ENCODE results near the gene TJP1. TPM values are rescaled to one million over a fixed set of nuclear protein-coding genes. Genes with fewer than 3 reads are reported as not detected.
"Not testable (repeated sequence)": the region's sequence is repeated elsewhere in the genome, so short reads cannot be mapped to it uniquely, and the experiment has no call there.

TJP1 gene
- total RNA-seq, 2 donors from 2014 or later: 86.9 to 110 TPM

GRCh38 chr15:29765234-29765841, 56.9 kb downstream of the TJP1 start:
- H3K4me1 ChIP-seq: peaks cover 0 to 35% of the 10 kb centered on the region in 2 donors
- H3K36me3 ChIP-seq: peaks cover 32% of the 10 kb centered on the region
- H3K27me3 ChIP-seq: no peaks in the 10 kb centered on the region
- no peak for TF ChIP-seq CTCF (IDR thresholded peaks at IDR 0.05)
- H3K9me3 ChIP-seq: no peaks in the 10 kb centered on the region
- H3K27ac ChIP-seq: no peak overlapping the region
- no peak for DNase-seq (ENCODE audit: low spot score)
- no peak overlapping the region for H3K4me3 ChIP-seq

- TF ChIP-seq CTCF (IDR thresholded peaks at IDR 0.05): no peak
Observed at GRCh38 chr15:29759596-29759995, 62.7 kb downstream of the TJP1 start.

GRCh38 chr15:29756358-29757267, 65.7 kb downstream of the TJP1 start:
- peaks cover 0 to 19% of the 10 kb centered on the region in 2 donors for H3K4me1 ChIP-seq
- peaks cover 30% of the 10 kb centered on the region for H3K36me3 ChIP-seq
- TF ChIP-seq CTCF (IDR thresholded peaks at IDR 0.05): no peak
- H3K4me3 ChIP-seq: no peak overlapping the region
- no peaks in the 10 kb centered on the region for H3K9me3 ChIP-seq
- no peaks in the 10 kb centered on the region for H3K27me3 ChIP-seq
- no peak overlapping the region for H3K27ac ChIP-seq
- no peak for DNase-seq (ENCODE audit: low spot score)

More at GRCh38 chr15:29759596-29759995, 62.7 kb downstream of the TJP1 start:
- Histone ChIP-seq H3K27ac (no peak overlapping the region), H3K4me1 (peaks cover 0 to 19% of the 10 kb centered on the region in 2 donors), H3K4me3 (no peak overlapping the region), H3K36me3 (peaks cover 28% of the 10 kb centered on the region), H3K9me3 (no peaks in the 10 kb centered on the region), H3K27me3 (no peaks in the 10 kb centered on the region)
- DNase-seq (ENCODE audit: low spot score): no peak

- H3K9me3 ChIP-seq; H3K27me3 ChIP-seq; DNase-seq (ENCODE audit: low spot score); H3K27ac ChIP-seq; H3K4me3 ChIP-seq: not testable (repeated sequence)
- peaks cover 0 to 28% of the 10 kb centered on the region in 2 donors for H3K4me1 ChIP-seq
- H3K36me3 ChIP-seq: peaks cover 10% of the 10 kb centered on the region
Observed at GRCh38 chr15:29754009-29754408, 68.3 kb downstream of the TJP1 start.

GRCh38 chr15:29753506-29753905, 68.8 kb downstream of the TJP1 start:
- Histone ChIP-seq H3K9me3 (no peaks in the 10 kb centered on the region), H3K27ac (no peak overlapping the region), H3K27me3 (no peaks in the 10 kb centered on the region), H3K36me3 (peaks cover 13% of the 10 kb centered on the region), H3K4me1 (peaks cover 0 to 31% of the 10 kb centered on the region in 2 donors), H3K4me3 (no peak overlapping the region)
- DNase-seq (ENCODE audit: low spot score): no peak
- TF ChIP-seq CTCF (IDR thresholded peaks at IDR 0.05): no peak

- peaks cover 0 to 12% of the 10 kb centered on the region in 2 donors for H3K4me1 ChIP-seq
- no peaks in the 10 kb centered on the region for H3K27me3 ChIP-seq
- H3K9me3 ChIP-seq: no peaks in the 10 kb centered on the region
- H3K4me3 ChIP-seq: no peak overlapping the region
- TF ChIP-seq CTCF (IDR thresholded peaks at IDR 0.05): no peak
- H3K36me3 ChIP-seq: peaks cover 13% of the 10 kb centered on the region
- DNase-seq (ENCODE audit: low spot score): no peak
- H3K27ac ChIP-seq: no peak overlapping the region
Observed at GRCh38 chr15:29750754-29751153, 71.5 kb downstream of the TJP1 start.

Measured in right atrium auricular region (tissue), 2 donors.